ENCODE measurements around the gene CLEC18B.
"Not testable (repeated sequence)": the region's sequence is repeated elsewhere in the genome, so short reads cannot be mapped to it uniquely, and the experiment has no call there.

DNA sequence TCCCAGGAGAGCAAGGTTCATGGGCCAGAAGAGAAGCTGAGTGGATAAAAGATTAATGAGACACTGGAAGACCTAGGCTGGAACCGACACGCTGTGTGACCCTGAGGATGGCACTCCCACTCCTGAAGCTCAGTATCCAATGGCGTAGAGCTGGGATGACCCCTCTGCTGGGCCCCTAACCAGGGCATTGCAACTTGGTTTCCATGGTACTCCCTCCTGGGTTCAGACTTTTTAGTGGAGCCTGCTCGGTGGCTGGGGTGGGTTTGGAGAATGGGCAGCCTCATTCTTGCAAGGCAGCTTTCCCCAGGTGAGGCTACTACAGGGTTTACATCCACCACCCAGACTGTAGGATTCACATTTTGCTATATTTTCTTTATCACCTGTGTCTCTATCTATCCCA lies 2.4 kb upstream of the CLEC18B start:
- TF ChIP-seq MYC (IDR thresholded peaks at IDR 0.05; ENCODE audit: borderline replicate concordance, low read length); CHD2 (IDR thresholded peaks at IDR 0.05; ENCODE audit: low read length, partially characterized antibody); POLR2A (IDR thresholded peaks at IDR 0.05; ENCODE audit: low read length); NFE2L2 (conservative IDR thresholded peaks at IDR 0.05; ENCODE audit: low read length); CHD4 (IDR thresholded peaks at IDR 0.05; ENCODE audit: borderline replicate concordance); JUN (IDR thresholded peaks at IDR 0.05): not testable (repeated sequence)
- TF ChIP-seq, protein P1, sequence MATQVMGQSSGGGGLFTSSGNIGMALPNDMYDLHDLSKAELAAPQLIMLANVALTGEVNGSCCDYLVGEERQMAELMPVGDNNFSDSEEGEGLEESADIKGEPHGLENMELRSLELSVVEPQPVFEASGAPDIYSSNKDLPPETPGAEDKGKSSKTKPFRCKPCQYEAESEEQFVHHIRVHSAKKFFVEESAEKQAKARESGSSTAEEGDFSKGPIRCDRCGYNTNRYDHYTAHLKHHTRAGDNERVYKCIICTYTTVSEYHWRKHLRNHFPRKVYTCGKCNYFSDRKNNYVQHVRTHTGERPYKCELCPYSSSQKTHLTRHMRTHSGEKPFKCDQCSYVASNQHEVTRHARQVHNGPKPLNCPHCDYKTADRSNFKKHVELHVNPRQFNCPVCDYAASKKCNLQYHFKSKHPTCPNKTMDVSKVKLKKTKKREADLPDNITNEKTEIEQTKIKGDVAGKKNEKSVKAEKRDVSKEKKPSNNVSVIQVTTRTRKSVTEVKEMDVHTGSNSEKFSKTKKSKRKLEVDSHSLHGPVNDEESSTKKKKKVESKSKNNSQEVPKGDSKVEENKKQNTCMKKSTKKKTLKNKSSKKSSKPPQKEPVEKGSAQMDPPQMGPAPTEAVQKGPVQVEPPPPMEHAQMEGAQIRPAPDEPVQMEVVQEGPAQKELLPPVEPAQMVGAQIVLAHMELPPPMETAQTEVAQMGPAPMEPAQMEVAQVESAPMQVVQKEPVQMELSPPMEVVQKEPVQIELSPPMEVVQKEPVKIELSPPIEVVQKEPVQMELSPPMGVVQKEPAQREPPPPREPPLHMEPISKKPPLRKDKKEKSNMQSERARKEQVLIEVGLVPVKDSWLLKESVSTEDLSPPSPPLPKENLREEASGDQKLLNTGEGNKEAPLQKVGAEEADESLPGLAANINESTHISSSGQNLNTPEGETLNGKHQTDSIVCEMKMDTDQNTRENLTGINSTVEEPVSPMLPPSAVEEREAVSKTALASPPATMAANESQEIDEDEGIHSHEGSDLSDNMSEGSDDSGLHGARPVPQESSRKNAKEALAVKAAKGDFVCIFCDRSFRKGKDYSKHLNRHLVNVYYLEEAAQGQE (IDR thresholded peaks at IDR 0.05), result not testable (repeated sequence)
- TF ChIP-seq, protein P2, sequence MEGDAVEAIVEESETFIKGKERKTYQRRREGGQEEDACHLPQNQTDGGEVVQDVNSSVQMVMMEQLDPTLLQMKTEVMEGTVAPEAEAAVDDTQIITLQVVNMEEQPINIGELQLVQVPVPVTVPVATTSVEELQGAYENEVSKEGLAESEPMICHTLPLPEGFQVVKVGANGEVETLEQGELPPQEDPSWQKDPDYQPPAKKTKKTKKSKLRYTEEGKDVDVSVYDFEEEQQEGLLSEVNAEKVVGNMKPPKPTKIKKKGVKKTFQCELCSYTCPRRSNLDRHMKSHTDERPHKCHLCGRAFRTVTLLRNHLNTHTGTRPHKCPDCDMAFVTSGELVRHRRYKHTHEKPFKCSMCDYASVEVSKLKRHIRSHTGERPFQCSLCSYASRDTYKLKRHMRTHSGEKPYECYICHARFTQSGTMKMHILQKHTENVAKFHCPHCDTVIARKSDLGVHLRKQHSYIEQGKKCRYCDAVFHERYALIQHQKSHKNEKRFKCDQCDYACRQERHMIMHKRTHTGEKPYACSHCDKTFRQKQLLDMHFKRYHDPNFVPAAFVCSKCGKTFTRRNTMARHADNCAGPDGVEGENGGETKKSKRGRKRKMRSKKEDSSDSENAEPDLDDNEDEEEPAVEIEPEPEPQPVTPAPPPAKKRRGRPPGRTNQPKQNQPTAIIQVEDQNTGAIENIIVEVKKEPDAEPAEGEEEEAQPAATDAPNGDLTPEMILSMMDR (IDR thresholded peaks at IDR 0.05), result not testable (repeated sequence)

All from A549 (cell line).